LNCaP clone FGC (cell line): ENCODE measurements around the gene SESN2.

Experiments used
- DNase-seq: peaks from one replicate; pipeline ENCODE4 v3.0.0-alpha.2; 2011; ENCODE audit warnings: low read depth
- H3K4me3 ChIP-seq: 2 replicates; pipeline ENCODE4 v1.5.1; 2011; ENCODE audit warnings: mild to moderate bottlenecking, low read depth, low read length, control low read depth
- CTCF ChIP-seq: IDR thresholded peaks from 2 replicates; pipeline ENCODE4 v1.5.1; 2012; ENCODE audit warnings: mild to moderate bottlenecking; ENCODE audit not compliant: control insufficient read depth, insufficient read depth; ENCODE audit errors: extremely low read depth

The SESN2 gene

GRCh38 chr1:28278763-28279162 lies 19.4 kb downstream of the SESN2 start:
- H3K4me3 ChIP-seq = no peak overlapping the region
- DNase-seq = no peak
- no peak for TF ChIP-seq CTCF

- no peak for DNase-seq
- H3K4me3 ChIP-seq = no peak overlapping the region
- TF ChIP-seq CTCF = no peak
These were observed 20.4 kb downstream of the SESN2 start for GRCh38 chr1:28279721-28280120.

- DNase-seq = no peak
- no peak for TF ChIP-seq CTCF
- H3K4me3 ChIP-seq = no peak overlapping the region
These were observed 21.2 kb downstream of the SESN2 start for GRCh38 chr1:28280501-28280900.

GRCh38 chr1:28280977-28281381 lies 21.7 kb downstream of the SESN2 start:
- no peak for DNase-seq
- TF ChIP-seq CTCF = no peak

GRCh38 chr1:28281608-28282425 lies 22.5 kb downstream of the SESN2 start:
- no peak overlapping the region for H3K4me3 ChIP-seq
- DNase-seq = no peak
- TF ChIP-seq CTCF = no peak

More at GRCh38 chr1:28280977-28281381, 21.7 kb downstream of the SESN2 start:
- no peak overlapping the region for H3K4me3 ChIP-seq

- no peak for DNase-seq
- TF ChIP-seq CTCF = no peak
These were observed 23.4 kb downstream of the SESN2 start for GRCh38 chr1:28282426-28283407.

More at GRCh38 chr1:28282426-28283407, 23.4 kb downstream of the SESN2 start:
- H3K4me3 ChIP-seq = no peak overlapping the region
